ENCODE measurements around the gene KRTAP4-9. TPM values are rescaled to one million over a fixed set of nuclear protein-coding genes. Genes with fewer than 3 reads are reported as not detected.
"Not testable (repeated sequence)": the region's sequence is repeated elsewhere in the genome, so short reads cannot be mapped to it uniquely, and the experiment has no call there.

KRTAP4-9 gene
- not detected in 2 replicates for total RNA-seq

GRCh38 chr17:41105347-41105746, at the start of gene KRTAP4-9:
TSS of gene KRTAP4-9 (plus strand) at chr17:41105389. CDS start at chr17:41105389, 0 bp downstream.
- not testable (repeated sequence) for H3K4me3 ChIP-seq (ENCODE audit: insufficient read depth, low read length); H4K20me1 ChIP-seq (ENCODE audit: insufficient read depth, low read length); H3K79me2 ChIP-seq (ENCODE audit: insufficient read depth, low read length); H3K9me3 ChIP-seq (ENCODE audit: low read depth, low read length); DNase-seq (ENCODE audit: insufficient read length, low spot score, missing footprints); H3K36me3 ChIP-seq (ENCODE audit: insufficient read depth, low read length); H3K27me3 ChIP-seq (ENCODE audit: insufficient read depth, low read length); H2AFZ ChIP-seq (ENCODE audit: low read length); H3K4me2 ChIP-seq (ENCODE audit: insufficient read depth, low read length)
- Histone ChIP-seq H3K27ac (ENCODE audit: low read depth, low read length) (peak within 1 kb of the TSS; percentile 66), H3K4me1 (ENCODE audit: insufficient read depth, low read length) (peaks cover 13% of the 10 kb centered on the region)

GRCh38 chr17:41057547-41057946, 47.6 kb upstream of the KRTAP4-9 start:
- Histone ChIP-seq H3K4me3 (ENCODE audit: insufficient read depth, low read length) (no peak overlapping the region), H3K36me3 (ENCODE audit: insufficient read depth, low read length) (no peaks in the 10 kb centered on the region), H3K27me3 (ENCODE audit: insufficient read depth, low read length) (no peaks in the 10 kb centered on the region), H3K27ac (ENCODE audit: low read depth, low read length) (peak overlapping the region; percentile 94), H2AFZ (ENCODE audit: low read length) (no peak overlapping the region), H4K20me1 (ENCODE audit: insufficient read depth, low read length) (no peaks in the 10 kb centered on the region), H3K9me3 (ENCODE audit: low read depth, low read length) (peaks cover 2% of the 10 kb centered on the region), H3K79me2 (ENCODE audit: insufficient read depth, low read length) (peaks cover 9% of the 10 kb centered on the region), H3K4me2 (ENCODE audit: insufficient read depth, low read length) (no peak overlapping the region), H3K4me1 (ENCODE audit: insufficient read depth, low read length) (peaks cover 49% of the 10 kb centered on the region)
- TF ChIP-seq CTCF (IDR thresholded peaks at IDR 0.05; ENCODE audit: extremely low read depth, low read depth, low read length), result no peak
- DNase-seq (ENCODE audit: insufficient read length, low spot score, missing footprints), result no peak

GRCh38 chr17:41058741-41059140, 46.4 kb upstream of the KRTAP4-9 start:
- no peak overlapping the region for H2AFZ ChIP-seq (ENCODE audit: low read length)
- H3K27ac ChIP-seq (ENCODE audit: low read depth, low read length), result peak overlapping the region; percentile 94
- no peak overlapping the region for H3K4me3 ChIP-seq (ENCODE audit: insufficient read depth, low read length)
- peak overlapping the region; percentile 35 for H3K4me2 ChIP-seq (ENCODE audit: insufficient read depth, low read length)
- H3K36me3 ChIP-seq (ENCODE audit: insufficient read depth, low read length), result no peaks in the 10 kb centered on the region
- no peaks in the 10 kb centered on the region for H4K20me1 ChIP-seq (ENCODE audit: insufficient read depth, low read length)
- peaks cover 53% of the 10 kb centered on the region for H3K4me1 ChIP-seq (ENCODE audit: insufficient read depth, low read length)
- no peaks in the 10 kb centered on the region for H3K27me3 ChIP-seq (ENCODE audit: insufficient read depth, low read length)
- TF ChIP-seq CTCF (IDR thresholded peaks at IDR 0.05; ENCODE audit: extremely low read depth, low read depth, low read length), result no peak
- peaks cover 6% of the 10 kb centered on the region for H3K79me2 ChIP-seq (ENCODE audit: insufficient read depth, low read length)
- H3K9me3 ChIP-seq (ENCODE audit: low read depth, low read length), result peaks cover 2% of the 10 kb centered on the region
- peak; percentile 86 for DNase-seq (ENCODE audit: insufficient read length, low spot score, missing footprints)

- H3K4me2 ChIP-seq (ENCODE audit: insufficient read depth, low read length), result peak overlapping the region; percentile 50
- not testable (repeated sequence) for H4K20me1 ChIP-seq (ENCODE audit: insufficient read depth, low read length); H2AFZ ChIP-seq (ENCODE audit: low read length); H3K9me3 ChIP-seq (ENCODE audit: low read depth, low read length); H3K36me3 ChIP-seq (ENCODE audit: insufficient read depth, low read length); H3K79me2 ChIP-seq (ENCODE audit: insufficient read depth, low read length); H3K27me3 ChIP-seq (ENCODE audit: insufficient read depth, low read length); H3K4me3 ChIP-seq (ENCODE audit: insufficient read depth, low read length)
- H3K27ac ChIP-seq (ENCODE audit: low read depth, low read length), result peak overlapping the region; percentile 94
- peaks cover 53% of the 10 kb centered on the region for H3K4me1 ChIP-seq (ENCODE audit: insufficient read depth, low read length)
- DNase-seq (ENCODE audit: insufficient read length, low spot score, missing footprints), result peak; percentile 94
Measured at GRCh38 chr17:41059276-41060051, 45.7 kb upstream of the KRTAP4-9 start.

GRCh38 chr17:41060052-41060604, 45.1 kb upstream of the KRTAP4-9 start, which contains the start of gene KRTAP2-3:
TSS of gene KRTAP2-3 (minus strand) at chr17:41060114. CDS start at chr17:41060050, 64 bp downstream.
- no peak within 1 kb of the TSS for H2AFZ ChIP-seq (ENCODE audit: low read length)
- H4K20me1 ChIP-seq (ENCODE audit: insufficient read depth, low read length), result no peaks in the 10 kb centered on the region
- no peak within 1 kb of the TSS for H3K4me3 ChIP-seq (ENCODE audit: insufficient read depth, low read length)
- H3K27ac ChIP-seq (ENCODE audit: low read depth, low read length), result peak within 1 kb of the TSS; percentile 94
- H3K4me1 ChIP-seq (ENCODE audit: insufficient read depth, low read length), result peaks cover 53% of the 10 kb centered on the region
- H3K4me2 ChIP-seq (ENCODE audit: insufficient read depth, low read length), result peak within 1 kb of the TSS; percentile 50
- no peaks in the 10 kb centered on the region for H3K36me3 ChIP-seq (ENCODE audit: insufficient read depth, low read length)
- no peaks in the 10 kb centered on the region for H3K79me2 ChIP-seq (ENCODE audit: insufficient read depth, low read length)
- no peaks in the 10 kb centered on the region for H3K27me3 ChIP-seq (ENCODE audit: insufficient read depth, low read length)
- DNase-seq (ENCODE audit: insufficient read length, low spot score, missing footprints), result peak; percentile 88
- TF ChIP-seq CTCF (IDR thresholded peaks at IDR 0.05; ENCODE audit: extremely low read depth, low read depth, low read length), result no peak
- H3K9me3 ChIP-seq (ENCODE audit: low read depth, low read length), result peaks cover 2% of the 10 kb centered on the region

All from osteoblast (primary cell).